NOMO-1 treated with DMSO at 0.1 percent for 48 hours (cell line): ENCODE data around the gene IDH2.

ENCODE experiments used
- DNase-seq: peaks from one replicate; lab custom pipeline; 2025; ENCODE audit not compliant: unreplicated experiment; lab: John Stamatoyannopoulos, UW

Gene IDH2

DNA sequence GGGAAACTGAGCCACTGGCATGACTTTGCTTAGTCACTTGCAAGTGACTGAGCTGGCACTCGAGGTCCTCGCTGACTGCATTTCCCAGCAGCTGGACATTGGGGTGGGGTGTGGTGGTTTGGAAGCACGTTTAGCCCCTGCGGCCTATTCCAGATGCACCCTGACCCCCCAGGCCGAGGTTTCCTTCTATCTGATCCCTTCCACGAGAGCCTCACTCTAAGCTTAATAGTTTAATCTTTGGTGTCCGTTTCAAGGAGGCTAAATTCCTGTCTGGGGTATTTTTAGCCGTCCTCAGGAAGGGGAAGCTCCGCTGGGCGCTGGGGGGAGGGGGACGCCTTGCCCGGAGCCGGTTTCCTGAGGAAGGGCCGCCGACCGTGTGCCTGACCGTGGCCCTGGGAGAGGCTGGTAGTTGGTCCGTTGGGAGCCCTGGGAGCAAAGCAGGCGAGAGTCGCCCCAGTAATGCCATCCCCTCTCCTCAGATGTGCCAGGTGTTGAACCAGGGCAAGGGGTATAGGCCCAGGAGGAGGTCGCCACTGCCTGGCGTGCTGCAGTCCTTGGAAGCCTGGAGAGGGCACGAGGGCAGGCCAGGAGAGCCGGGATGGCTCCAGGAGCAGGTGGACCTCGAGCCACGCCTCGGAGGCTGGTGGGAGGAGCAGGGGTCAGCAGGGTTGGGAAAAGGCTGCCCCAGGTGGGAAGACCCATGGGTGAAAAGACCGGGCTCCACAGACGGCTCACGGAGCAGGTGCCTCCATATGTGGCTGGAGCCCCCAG, 37.2 kb downstream of the IDH2 start:
- DNase-seq = peak; percentile 5

DNA sequence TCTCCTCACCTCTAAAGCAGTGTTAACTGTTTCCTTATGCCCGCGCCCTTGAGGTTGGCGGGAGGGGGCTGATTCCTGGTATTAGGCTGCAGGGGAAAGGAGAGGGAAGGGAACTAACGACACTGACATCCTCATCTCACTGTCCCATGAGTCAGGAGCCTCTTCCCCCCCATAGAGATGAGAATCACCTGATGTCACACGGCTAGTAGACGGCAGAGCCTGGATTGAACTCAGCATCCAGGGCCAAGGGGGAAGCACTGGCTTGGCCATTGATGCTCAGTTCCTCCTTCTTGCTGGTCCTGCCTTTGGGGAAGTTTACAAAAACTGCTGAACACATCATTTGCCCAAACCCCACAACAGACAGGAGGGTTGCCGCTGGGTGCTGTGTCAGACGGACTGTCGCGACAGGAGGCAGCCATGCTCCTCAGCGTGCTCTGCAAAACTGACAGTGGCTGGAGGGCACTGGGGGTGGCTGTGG, 38.5 kb downstream of the IDH2 start:
- DNase-seq = peak; percentile 85

DNA sequence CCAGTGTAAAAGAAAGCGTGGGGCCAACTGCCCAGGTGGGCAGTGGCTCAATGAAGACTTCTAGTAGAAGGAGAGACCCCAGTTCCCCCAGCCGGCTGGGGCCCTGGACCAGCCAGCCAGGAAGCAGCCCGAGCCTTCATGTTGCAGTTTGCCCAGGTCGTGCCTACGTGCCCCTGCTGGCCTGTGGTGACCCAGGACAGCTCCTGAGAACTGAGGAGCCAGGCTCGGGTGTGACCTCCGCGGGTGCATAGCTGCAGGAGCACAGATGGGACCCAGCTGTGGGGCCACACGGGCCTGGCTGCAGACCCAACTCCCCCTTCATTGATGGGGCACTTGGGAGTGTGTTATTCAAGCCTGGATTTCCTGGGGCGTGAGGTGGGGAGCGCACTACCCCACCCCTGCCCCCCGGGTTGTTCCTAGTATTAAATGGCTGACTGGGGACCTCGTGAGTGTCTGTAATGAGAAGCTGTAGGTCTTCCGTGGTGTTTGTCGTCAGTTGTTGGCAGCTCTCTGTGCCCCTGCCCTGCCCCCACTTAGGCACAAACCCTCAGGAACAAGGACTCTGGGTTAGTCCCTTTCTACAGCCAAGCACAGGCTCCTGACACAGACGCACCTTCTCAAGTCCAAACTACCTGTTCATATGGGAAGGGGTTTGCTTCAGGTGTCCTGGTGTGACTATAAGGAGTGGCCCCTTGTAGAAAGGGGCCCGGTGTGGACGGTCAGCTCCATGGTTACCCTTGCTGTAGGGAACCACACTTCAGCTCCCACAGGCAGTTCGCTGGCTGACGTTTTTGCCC, 39.1 kb downstream of the IDH2 start:
- DNase-seq = no peak

- DNase-seq = no peak
Measured at GRCh38 chr15:90062462-90062932, 39.8 kb downstream of the IDH2 start.

GRCh38 chr15:90062023-90062442, 40.2 kb downstream of the IDH2 start:
- DNase-seq = no peak

DNA sequence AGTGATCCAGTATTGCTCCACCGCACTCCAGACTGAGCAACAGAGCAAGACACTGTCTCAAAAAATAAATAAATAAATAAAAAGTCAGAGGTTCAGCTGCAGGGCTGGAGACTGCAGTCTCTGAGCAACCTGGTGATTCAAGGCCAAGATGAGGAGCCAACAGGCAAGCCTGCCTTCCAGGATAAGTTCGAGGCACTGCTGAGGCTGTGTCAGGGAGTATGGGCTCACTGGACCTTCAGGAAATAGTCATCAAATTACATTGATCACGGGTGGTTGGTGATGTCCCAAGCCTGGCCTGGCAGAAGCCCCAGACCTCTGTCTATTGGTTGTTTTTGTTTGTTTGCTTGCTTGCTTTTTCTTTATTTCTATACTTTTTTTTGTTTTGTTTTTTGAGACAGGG, 41.5 kb downstream of the IDH2 start:
- no peak for DNase-seq

- peak; percentile 100 for DNase-seq
Measured at GRCh38 chr15:90059208-90059985, 42.9 kb downstream of the IDH2 start.

- no peak for DNase-seq
Measured at GRCh38 chr15:90058775-90059174, 43.5 kb downstream of the IDH2 start.

DNA sequence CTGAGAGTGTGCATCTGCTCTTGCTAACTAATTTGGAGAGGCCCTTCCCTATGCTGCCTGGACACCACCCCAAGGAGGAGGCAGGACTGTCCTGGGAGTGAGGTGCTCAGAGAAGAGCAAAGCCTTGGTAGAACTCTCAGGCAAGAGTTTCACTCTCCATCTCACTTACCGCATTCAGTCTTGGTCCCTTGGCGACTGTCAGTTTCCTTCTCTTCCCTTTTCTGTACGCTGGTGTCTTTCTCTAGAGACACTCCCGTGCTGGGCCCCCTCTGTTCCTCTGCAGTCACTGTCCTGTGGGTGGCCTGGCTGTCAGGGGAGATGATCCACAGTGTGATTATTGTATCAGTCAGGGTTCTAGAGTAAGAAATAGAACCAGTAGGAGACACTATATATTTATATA, 44.0 kb downstream of the IDH2 start:
- peak; percentile 69 for DNase-seq

DNA sequence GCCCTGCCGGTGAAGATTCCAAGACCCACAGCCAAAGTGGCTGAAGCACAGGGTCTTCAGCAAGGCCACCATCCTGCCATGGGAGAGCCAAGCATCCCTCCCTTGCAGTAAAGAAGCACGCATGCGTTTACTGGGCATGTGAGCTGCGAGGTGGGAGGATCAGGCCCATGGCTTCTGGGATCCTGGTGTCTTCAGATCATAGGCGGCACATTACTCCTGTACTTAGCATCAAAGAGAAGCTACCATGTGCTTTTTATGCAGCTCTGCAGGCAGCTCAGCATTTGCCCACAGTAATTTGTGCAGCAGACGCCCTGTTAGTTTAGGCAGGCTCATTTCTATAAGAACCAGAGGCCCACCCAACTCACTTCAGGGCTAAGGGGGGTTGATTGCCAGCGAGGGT, 45.7 kb downstream of the IDH2 start:
- DNase-seq = no peak

- DNase-seq = no peak
Measured at GRCh38 chr15:90055182-90055581, 47.1 kb downstream of the IDH2 start.

GRCh38 chr15:90054618-90055097, 47.6 kb downstream of the IDH2 start:
- no peak for DNase-seq

GRCh38 chr15:90053685-90054466, 48.4 kb downstream of the IDH2 start:
- DNase-seq = no peak

DNA sequence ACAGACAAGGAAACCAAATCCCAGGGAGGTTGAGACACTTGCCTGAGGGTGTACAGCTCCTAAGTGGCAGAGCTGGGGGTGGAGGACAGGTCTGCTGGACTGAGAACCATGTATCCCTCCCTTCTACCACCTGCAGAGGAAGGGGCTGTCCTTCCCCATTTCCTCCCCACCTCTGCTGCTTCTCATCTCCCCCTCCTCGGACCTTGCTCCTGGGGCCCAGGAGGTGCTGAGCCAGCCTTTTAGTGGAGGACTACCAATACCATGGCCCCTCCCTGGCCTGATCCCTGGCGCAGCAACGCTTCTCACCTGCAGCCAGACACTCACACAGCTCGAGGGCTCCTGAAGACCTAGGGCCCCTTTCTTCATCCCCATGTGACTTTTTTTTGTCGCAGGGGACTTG, 50.4 kb downstream of the IDH2 start:
- no peak for DNase-seq

DNA sequence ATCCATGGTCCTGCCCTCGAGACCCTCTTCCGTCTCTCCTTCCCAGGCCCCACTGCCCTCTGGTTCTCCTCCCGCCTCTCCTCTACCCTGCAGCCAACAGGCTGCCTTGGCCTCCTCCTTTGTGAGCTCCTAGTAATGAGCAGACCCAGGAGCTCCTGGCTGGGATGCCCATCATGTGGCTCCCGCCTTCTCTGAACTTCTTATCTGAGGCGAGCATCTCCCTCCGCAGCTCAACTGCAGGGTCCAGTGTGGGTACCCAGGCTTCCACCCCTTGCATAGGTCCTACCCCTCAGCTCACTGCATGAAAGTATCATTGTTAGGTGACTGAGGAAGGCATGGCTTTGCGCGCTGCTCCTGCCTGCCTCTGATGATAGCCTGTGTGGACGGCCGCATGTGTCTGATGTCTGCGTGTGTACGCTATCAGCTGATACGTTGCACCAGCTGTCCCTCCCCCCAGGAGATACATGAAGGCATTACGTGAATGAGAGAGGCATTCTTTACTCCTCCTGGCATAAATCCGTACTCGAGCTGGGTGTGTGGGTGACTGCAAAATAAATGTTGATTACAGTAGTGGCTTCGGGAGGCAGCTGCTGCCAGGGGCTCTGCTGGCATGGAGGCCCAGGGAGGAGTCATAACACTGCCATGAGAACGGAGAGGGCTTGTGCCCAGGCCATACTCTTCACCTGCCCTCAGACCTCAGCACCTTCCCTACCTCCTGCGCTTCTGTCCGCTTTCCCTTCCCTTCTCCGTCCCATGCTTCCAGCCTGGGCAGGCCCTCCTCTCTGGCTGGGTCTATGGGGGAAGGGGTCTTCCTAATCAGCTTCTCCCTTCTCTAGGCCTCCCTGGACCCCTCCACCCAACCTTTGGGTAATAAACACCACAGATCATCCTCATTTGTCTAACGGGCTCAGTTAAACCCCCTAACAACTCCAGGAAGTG, 52.3 kb downstream of the IDH2 start:
- DNase-seq = no peak

DNA sequence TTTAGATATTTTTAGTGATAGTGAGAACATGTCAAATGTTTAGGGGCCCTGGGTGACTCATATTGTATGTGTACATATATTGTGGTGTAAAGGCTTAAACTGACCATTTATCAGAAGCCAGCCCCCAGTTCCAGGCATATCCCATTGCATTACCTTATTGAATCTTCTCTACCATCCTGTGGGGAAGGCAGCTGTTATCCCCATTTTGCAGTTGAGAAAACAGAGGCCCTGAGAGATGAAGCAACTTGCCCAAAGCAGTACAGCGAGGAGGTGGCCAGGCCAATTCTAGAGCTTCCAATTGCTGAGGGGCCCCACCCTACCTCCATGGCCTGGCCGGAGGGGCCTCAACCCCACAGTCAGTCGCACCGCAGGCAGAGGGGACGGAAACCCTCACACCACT, 53.2 kb downstream of the IDH2 start:
- DNase-seq = no peak

DNA sequence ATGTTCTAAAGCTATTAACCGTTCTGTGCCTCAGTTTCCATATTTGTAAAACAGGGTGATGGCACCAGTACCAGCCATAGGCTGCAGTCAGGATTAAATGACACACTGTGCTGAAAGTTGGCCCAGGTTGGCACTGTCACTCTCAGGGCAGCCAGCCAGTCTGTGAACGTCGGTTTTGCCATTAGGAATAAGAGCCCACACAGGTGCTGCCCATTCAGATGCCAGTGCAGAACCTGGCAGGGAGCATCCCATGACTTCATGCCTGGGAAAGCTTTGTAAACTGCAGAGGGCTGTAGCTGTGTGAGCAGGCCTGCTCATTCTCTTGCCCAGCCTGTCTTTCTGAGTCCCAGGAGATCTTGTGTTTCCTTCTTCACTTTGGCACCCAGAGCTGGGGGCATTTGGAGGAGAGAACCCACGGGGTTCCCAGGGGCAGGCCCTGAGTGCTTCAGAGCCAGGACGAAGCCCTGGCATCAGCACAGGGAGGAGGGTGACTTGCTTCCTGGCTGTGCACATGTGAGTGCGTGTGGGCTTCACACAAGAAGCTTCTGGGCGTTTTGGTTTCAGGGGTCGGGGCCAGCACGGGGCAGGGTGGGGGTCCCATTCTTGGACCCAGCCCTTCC, 54.2 kb downstream of the IDH2 start:
- no peak for DNase-seq

DNA sequence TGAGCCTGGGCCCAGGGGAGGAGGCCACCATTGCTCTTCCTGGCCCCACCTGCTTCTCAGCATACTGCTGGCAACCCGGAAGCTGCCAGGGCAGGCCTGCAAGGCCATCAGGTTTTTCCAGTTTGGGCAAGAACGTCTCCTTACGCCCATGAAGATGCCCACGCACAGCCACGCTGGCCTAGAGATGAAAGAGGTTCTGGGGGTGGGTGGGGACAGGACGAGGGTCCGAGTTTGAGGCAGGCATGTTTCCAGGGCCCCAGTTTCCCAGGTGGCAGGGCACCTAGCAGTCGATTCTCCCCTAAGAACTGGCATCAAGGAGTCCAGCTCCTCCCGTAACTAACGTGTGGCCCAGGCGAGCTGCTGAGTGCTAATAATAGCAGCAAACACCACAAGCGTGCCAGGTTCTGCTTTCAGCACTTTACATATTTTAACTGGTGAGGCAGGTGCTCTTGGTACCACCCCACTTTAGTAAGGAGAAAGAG, 55.3 kb downstream of the IDH2 start:
- peak; percentile 20 for DNase-seq

DNA sequence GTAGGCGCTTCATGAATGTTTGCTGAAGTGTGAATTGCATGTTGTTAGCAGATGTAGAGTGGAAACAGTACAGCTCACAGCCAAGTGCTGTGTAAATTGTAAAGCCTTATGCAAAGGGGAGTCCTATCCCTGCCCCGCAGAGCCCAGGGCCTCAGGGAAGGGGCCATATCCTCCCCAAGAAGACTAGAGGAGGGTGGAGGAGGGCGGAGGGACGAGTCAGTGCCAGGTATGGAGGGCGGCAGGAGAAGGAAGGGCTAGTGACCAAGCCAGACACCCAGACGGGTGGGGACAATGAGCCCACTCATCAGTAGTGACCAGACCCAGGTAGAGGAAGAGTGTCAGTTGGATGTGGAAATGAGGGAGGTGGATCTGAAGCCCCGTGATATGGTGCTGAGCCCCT, 56.0 kb downstream of the IDH2 start:
- no peak for DNase-seq
